Activated T-helper 1 cell treated with Interleukin-2 at 50 U/mL for 16 hours (primary cell): ENCODE results near the gene TAF1B.
"Not testable (repeated sequence)": the region's sequence is repeated elsewhere in the genome, so short reads cannot be mapped to it uniquely, and the experiment has no call there.

Experiments
- DNase-seq: peaks from one replicate; pipeline ENCODE4 v3.0.0-alpha.2; 2020; ENCODE audit warnings: low read depth

TAF1B gene

GRCh38 chr2:9885036-9885684 lies 41.9 kb downstream of the TAF1B start:
- no peak for DNase-seq

GRCh38 chr2:9887513-9887912 lies 44.2 kb downstream of the TAF1B start:
- no peak for DNase-seq

GRCh38 chr2:9889812-9890261 lies 46.6 kb downstream of the TAF1B start:
- no peak for DNase-seq

GRCh38 chr2:9892236-9892635 lies 49.0 kb downstream of the TAF1B start:
- DNase-seq: no peak

- DNase-seq: no peak
Measured at GRCh38 chr2:9895669-9896590, 52.7 kb downstream of the TAF1B start.

- DNase-seq: no peak
Measured at GRCh38 chr2:9897331-9897737, 54.1 kb downstream of the TAF1B start.

GRCh38 chr2:9897846-9898245 lies 54.6 kb downstream of the TAF1B start:
- DNase-seq: no peak

- DNase-seq: no peak
Measured at GRCh38 chr2:9905413-9905812, 62.1 kb downstream of the TAF1B start.

GRCh38 chr2:9907402-9907801 lies 64.1 kb downstream of the TAF1B start:
- no peak for DNase-seq

- no peak for DNase-seq
Measured at GRCh38 chr2:9908639-9909038, 65.4 kb downstream of the TAF1B start.

- no peak for DNase-seq
Measured at GRCh38 chr2:9909106-9909505, 65.8 kb downstream of the TAF1B start.

- no peak for DNase-seq
Measured at GRCh38 chr2:9910699-9911098, 67.4 kb downstream of the TAF1B start.

- no peak for DNase-seq
Measured at GRCh38 chr2:9912468-9912867, 69.2 kb downstream of the TAF1B start.

- DNase-seq: no peak
Measured at GRCh38 chr2:9914384-9915065, 71.3 kb downstream of the TAF1B start.

GRCh38 chr2:9918275-9918674 lies 75.0 kb downstream of the TAF1B start:
- no peak for DNase-seq

- no peak for DNase-seq
Measured at GRCh38 chr2:9919512-9919911, 76.2 kb downstream of the TAF1B start.

GRCh38 chr2:9927020-9927419 lies 83.7 kb downstream of the TAF1B start:
- DNase-seq: not testable (repeated sequence)

- DNase-seq: no peak
Measured at GRCh38 chr2:9937258-9937657, 94.0 kb downstream of the TAF1B start.

- no peak for DNase-seq
Measured at GRCh38 chr2:9937968-9938367, 94.7 kb downstream of the TAF1B start.

- DNase-seq: no peak
Measured at GRCh38 chr2:9939587-9940485, 96.6 kb downstream of the TAF1B start.

- DNase-seq: no peak
Measured at GRCh38 chr2:9941196-9941995, 98.1 kb downstream of the TAF1B start.
